B cell (primary cell): ENCODE data around the gene HMCN1. TPM values are rescaled to one million over a fixed set of nuclear protein-coding genes. Genes with fewer than 3 reads are reported as not detected.

Experiments used
- ATAC-seq: fragments of 200-7000 bp; cut with Tn5 transposase; one replicate; pipeline ENCODE4 v1.10.0; 2021; ENCODE audit warnings: low read depth, mild to moderate bottlenecking, moderate number of reproducible peaks, moderate library complexity
- CTCF ChIA-PET: fragments of 350-600 bp; sonication (Branson Sonifier 250); formaldehyde crosslinking; loops from one replicate; lab custom pipeline; 2021; ENCODE audit warnings: antibody characterized with exemption, inconsistent platforms; lab: Charles Lee
- POLR2A ChIA-PET: fragments of 350-600 bp; sonication (Branson Sonifier 250); formaldehyde crosslinking; loops from one replicate; lab custom pipeline; 2021; ENCODE audit warnings: antibody characterized with exemption; lab: Charles Lee
- DNase-seq: peaks from one replicate; pipeline ENCODE4 v3.0.0; 2013
- H2AFZ ChIP-seq: 2 replicates; pipeline ENCODE4 v1.6.1; 2012; ENCODE audit warnings: mild to moderate bottlenecking, low read depth, low read length; ENCODE audit not compliant: insufficient read depth, poor library complexity, severe bottlenecking
- H3K27ac ChIP-seq, 2 donors: 1 replicate in 1 of 2; 2 replicates in 1 of 2; pipeline ENCODE4 v1.5.1; 2012 to 2013; ENCODE audit warnings: low read length in 2 of 2, mild to moderate bottlenecking in 2 of 2, moderate library complexity in 1 of 2
- H3K27me3 ChIP-seq, 4 experiments: fragments of 200-600 bp in 1 of 4; sonication (generic) in 1 of 4; replicated peaks in 1 of 4; 1 replicate in 2 of 4; 2 replicates in 2 of 4; pipeline versions ENCODE4 v1.6.1 to v1.7.0; 2013 to 2016; ENCODE audit warnings: low read length in 3 of 4, mild to moderate bottlenecking in 2 of 4, mixed read lengths in 1 of 4, moderate library complexity in 1 of 4; ENCODE audit not compliant: insufficient read depth in 4 of 4, control insufficient read depth in 3 of 4; ENCODE audit errors: control extremely low read depth in 1 of 4
- H3K36me3 ChIP-seq, 2 experiments: replicated peaks in 1 of 2; 1 replicate in 1 of 2; 2 replicates in 1 of 2; pipeline versions ENCODE4 v1.6.1 to v1.7.1; 2013; ENCODE audit warnings: low read length in 1 of 2; ENCODE audit not compliant: insufficient read depth in 2 of 2, control insufficient read depth in 1 of 2; ENCODE audit errors: control extremely low read depth in 1 of 2, extremely low read depth in 1 of 2
- H3K4me1 ChIP-seq, 2 donors: fragments of 200-600 bp in 1 of 2; sonication (generic) in 1 of 2; 1 replicate in 1 of 2; 2 replicates in 1 of 2; pipeline versions ENCODE4 v1.5.1 to v1.6.1; 2013 to 2017; ENCODE audit warnings: low read length in 2 of 2; ENCODE audit not compliant: control insufficient read depth in 2 of 2, insufficient read depth in 2 of 2
- H3K4me2 ChIP-seq: replicated peaks from 2 replicates; pipeline ENCODE3; 2012; ENCODE audit warnings: mild to moderate bottlenecking, low read depth, low read length; ENCODE audit not compliant: poor library complexity, severe bottlenecking
- H3K4me3 ChIP-seq, 5 experiments: fragments of 200-600 bp in 1 of 5; sonication (generic) in 1 of 5; 1 replicate in 3 of 5; 2 replicates in 2 of 5; pipeline versions ENCODE4 v1.5.1 to v1.7.0; 2011 to 2016; ENCODE audit warnings: low read length in 4 of 5, mild to moderate bottlenecking in 4 of 5, low read depth in 2 of 5, control low read depth in 1 of 5, moderate library complexity in 1 of 5; ENCODE audit not compliant: insufficient read depth in 1 of 5; ENCODE audit errors: control extremely low read depth in 1 of 5, extremely low read depth in 1 of 5
- H3K79me2 ChIP-seq: fragments of 200-600 bp; sonication (generic); one replicate; pipeline ENCODE4 v1.6.0; 2016; ENCODE audit warnings: low read length; ENCODE audit not compliant: control insufficient read depth, insufficient read depth
- H3K9ac ChIP-seq: fragments of 200-600 bp; sonication (generic); 2 replicates; pipeline ENCODE4 v1.6.1; 2017; ENCODE audit warnings: mild to moderate bottlenecking, low read length, moderate library complexity
- H3K9me3 ChIP-seq, 3 donors: one replicate each; pipeline versions ENCODE4 v1.6.1 to v1.7.1; 2013; ENCODE audit warnings: low read length in 2 of 3; ENCODE audit not compliant: control insufficient read depth in 2 of 3, insufficient read depth in 1 of 3; ENCODE audit errors: control extremely low read depth in 1 of 3
- H4K20me1 ChIP-seq: 2 replicates; pipeline ENCODE4 v1.6.0; 2012; ENCODE audit warnings: mild to moderate bottlenecking, low read length; ENCODE audit not compliant: insufficient read depth, control insufficient read depth, poor library complexity, severe bottlenecking
- H3K27ac Mint-ChIP-seq: one replicate; pipeline ENCODE4 v1.8.0; 2021; ENCODE audit warnings: mixed read lengths
- H3K27me3 Mint-ChIP-seq: one replicate; pipeline ENCODE4 v1.8.0; 2021; ENCODE audit warnings: mixed read lengths
- H3K4me1 Mint-ChIP-seq: one replicate; pipeline ENCODE4 v1.8.0; 2021; ENCODE audit warnings: mixed read lengths
- H3K4me3 Mint-ChIP-seq: one replicate; pipeline ENCODE4 v1.8.0; 2021; ENCODE audit warnings: mixed read lengths
- H3K9me3 Mint-ChIP-seq: one replicate; pipeline ENCODE4 v1.8.0; 2022; ENCODE audit warnings: mixed read lengths; ENCODE audit not compliant: insufficient read depth
- EZH2 ChIP-seq: IDR thresholded peaks from 2 replicates; pipeline ENCODE4 v1.6.1; 2012; ENCODE audit warnings: borderline replicate concordance, low read depth, mild to moderate bottlenecking, moderate library complexity, low read length; ENCODE audit not compliant: insufficient read depth, poor library complexity, severe bottlenecking
- intact Hi-C: fragments of 100-400 bp; cut with micrococcal nuclease; formaldehyde crosslinking; loops from one replicate; pipeline ENCODE4 v1.10.0; 2022
- polyA plus RNA-seq: library from polyadenylated mRNA; depleted of rRNA; stranded (reverse); fragments of >200 nt; gene quantifications from 2 replicates; pipeline ENCODE4 v1.2.3, GENCODE V29; 2012
- total RNA-seq, 2 donors: library from RNA; stranded (reverse); fragments of 120-200 nt in 1 of 2; gene quantifications; 1 replicate in 1 of 2; 2 replicates in 1 of 2; pipeline versions ENCODE4 v1.2.3 to v1.2.4, GENCODE V29; 2013 to 2022
- TF ChIP-seq, protein P1 (sequence below): fragments of 200-600 bp; IDR thresholded peaks from one replicate; pipeline ENCODE4 v1.8.0; 2022; ENCODE audit warnings: antibody characterized with exemption, mild to moderate bottlenecking

Gene HMCN1
- total and polyA plus RNA-seq, 2 donors (not counting 1 experiment from before 2014, with no cell fraction given): not detected

DNA sequence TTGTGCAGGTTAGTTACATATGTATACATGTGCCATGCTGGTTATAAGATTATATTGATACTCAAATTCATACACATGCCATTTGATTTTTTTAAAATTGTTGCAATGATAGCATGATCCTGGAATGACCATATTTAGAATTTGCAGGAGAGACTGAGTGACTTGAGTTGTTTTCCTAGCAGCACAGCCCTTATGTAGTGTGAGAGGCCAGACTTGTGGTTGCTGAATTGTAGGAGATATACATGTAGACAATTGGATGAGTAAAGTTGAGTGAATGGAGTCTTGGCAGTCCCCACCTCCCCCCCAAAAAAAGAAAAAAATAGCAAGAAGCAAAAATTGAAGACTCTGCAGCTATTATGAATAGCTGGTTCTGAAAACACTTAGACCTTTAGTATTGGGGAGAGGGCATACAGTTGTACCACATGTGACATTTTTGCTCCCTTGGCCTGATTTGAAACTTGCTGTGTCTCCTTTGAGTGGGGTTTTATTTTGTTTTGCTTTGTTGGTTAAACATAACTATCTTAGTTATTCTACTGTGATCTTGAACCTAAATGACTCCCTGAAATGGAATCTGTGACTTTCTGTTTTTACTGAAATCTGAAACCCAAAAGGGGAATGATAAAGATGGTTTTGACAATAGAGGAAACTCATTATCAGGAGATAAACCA lies 280.3 kb downstream of the HMCN1 start:
- Histone ChIP-seq H3K4me3 (no peak overlapping the region), H4K20me1 (no peaks in the 10 kb centered on the region), H3K27ac (no peak overlapping the region), H3K27me3 (no peaks in the 10 kb centered on the region), H3K4me2 (no peak overlapping the region), H3K4me1 (no peaks in the 10 kb centered on the region), H3K36me3 (no peaks in the 10 kb centered on the region), H3K9me3 (no peaks in the 10 kb centered on the region), H3K79me2 (no peaks in the 10 kb centered on the region), H3K9ac (no peak overlapping the region), H2AFZ (no peak overlapping the region)
- Mint-ChIP-seq H3K4me3 (no peak overlapping the region), H3K27me3 (peaks cover 5% of the 10 kb centered on the region), H3K9me3 (no peaks in the 10 kb centered on the region), H3K4me1 (peaks cover 2% of the 10 kb centered on the region), H3K27ac (no peak overlapping the region)
- intact Hi-C loops: no loop called here
- TF ChIP-seq EZH2: no peak
- TF ChIP-seq, protein P1, sequence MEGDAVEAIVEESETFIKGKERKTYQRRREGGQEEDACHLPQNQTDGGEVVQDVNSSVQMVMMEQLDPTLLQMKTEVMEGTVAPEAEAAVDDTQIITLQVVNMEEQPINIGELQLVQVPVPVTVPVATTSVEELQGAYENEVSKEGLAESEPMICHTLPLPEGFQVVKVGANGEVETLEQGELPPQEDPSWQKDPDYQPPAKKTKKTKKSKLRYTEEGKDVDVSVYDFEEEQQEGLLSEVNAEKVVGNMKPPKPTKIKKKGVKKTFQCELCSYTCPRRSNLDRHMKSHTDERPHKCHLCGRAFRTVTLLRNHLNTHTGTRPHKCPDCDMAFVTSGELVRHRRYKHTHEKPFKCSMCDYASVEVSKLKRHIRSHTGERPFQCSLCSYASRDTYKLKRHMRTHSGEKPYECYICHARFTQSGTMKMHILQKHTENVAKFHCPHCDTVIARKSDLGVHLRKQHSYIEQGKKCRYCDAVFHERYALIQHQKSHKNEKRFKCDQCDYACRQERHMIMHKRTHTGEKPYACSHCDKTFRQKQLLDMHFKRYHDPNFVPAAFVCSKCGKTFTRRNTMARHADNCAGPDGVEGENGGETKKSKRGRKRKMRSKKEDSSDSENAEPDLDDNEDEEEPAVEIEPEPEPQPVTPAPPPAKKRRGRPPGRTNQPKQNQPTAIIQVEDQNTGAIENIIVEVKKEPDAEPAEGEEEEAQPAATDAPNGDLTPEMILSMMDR: no peak
- ChIA-PET POLR2A (no interaction called here), CTCF (no interaction called here)
- no peak for ATAC-seq
- DNase-seq: no peak

DNA sequence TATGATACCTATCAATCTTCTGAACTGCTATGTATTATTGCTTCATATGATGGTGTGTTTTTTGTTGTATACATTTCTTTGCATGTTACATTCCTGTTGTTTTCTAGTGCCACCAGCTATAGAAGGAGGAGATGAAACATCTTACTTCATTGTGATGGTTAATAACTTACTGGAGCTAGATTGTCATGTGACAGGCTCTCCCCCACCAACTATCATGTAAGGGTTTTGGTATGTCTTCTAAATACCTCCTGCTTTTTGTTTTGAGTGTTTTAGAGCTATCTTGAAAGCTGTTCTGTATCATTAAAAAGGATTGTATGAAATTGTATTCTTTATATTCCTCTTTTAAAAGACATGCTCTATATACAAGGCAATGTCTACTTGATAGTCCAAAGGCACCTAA lies 282.7 kb downstream of the HMCN1 start:
- Histone ChIP-seq H3K4me1 (no peaks in the 10 kb centered on the region), H3K4me2 (no peak overlapping the region), H3K9ac (no peak overlapping the region), H3K27ac (no peak overlapping the region), H3K79me2 (no peaks in the 10 kb centered on the region), H2AFZ (no peak overlapping the region), H4K20me1 (no peaks in the 10 kb centered on the region), H3K9me3 (no peaks in the 10 kb centered on the region), H3K36me3 (no peaks in the 10 kb centered on the region), H3K4me3 (no peak overlapping the region), H3K27me3 (no peaks in the 10 kb centered on the region)
- H3K27ac Mint-ChIP-seq: no peak overlapping the region
- H3K4me3 Mint-ChIP-seq: no peak overlapping the region
- TF ChIP-seq, protein P1: no peak
- no peak for TF ChIP-seq EZH2
- H3K27me3 Mint-ChIP-seq: peaks cover 5% of the 10 kb centered on the region
- DNase-seq: no peak
- no peak for ATAC-seq
- no peaks in the 10 kb centered on the region for H3K9me3 Mint-ChIP-seq
- ChIA-PET CTCF (no interaction called here), POLR2A (no interaction called here)
- no peaks in the 10 kb centered on the region for H3K4me1 Mint-ChIP-seq
- intact Hi-C loops: no loop called here
